GM04503 (cell line): Measurements from ENCODE around the gene ZNF672.

Experiments
- DNase-seq: peaks from one replicate; pipeline ENCODE4 v3.0.0-alpha.2; 2012; ENCODE audit warnings: low read depth

Gene ZNF672

DNA sequence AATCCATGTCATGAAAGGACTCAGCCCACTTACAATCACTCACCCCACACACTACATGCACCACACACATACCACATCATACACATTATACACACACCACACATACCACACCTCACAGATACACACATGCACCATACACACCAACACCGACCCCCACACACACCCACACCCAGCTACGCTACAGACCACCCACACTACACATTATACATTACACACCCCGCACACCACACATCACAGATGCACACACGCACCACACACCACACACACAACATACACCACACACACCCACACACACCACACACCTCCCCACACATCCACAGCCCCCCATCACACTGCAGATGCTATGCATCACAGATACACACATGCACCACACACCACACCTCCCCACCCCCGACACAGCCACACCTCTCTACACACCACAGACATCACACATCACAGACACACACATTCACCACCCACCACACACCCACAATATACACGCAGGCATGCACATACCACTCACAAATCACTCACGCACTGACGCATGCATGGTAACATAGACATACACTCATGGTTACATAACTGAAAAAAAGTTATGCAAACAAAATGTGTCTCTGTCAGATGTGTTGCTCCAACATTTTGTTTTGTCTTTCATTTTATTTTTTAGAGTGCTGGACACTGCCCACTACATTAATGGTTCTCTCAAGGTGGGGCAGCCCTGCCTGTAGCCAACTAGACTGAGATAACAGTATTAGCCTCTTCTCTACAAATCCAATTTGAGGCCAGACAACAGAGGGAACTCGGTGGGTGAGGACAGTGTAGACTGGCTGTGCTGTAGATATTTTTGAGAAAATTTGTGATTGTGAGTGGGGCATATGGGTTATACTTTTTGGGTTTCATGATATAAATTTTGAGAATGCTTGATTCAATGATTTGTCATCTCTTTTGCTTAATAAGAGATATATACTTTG is 52.8 kb downstream of the ZNF672 start:
- DNase-seq: no peak

DNA sequence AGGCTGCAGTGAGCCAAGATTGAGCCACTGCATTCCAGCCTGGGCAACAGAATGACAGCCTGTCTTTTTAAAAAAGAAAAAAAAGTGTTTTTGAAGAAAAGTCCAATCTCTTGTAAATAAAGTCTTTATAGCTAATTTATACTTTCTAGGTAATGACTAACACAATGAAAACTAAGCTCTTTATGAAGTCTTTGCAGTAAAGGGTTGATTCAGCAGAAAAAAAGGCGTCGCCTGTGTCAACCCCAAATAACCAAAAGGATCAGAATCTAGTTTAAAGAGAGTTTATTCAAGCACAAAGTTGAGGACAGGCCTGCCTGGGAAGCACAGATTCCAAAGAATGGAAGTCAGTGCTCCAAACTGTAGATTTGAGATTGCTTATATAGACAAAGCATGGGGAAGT is 53.7 kb downstream of the ZNF672 start:
- DNase-seq: no peak

DNA sequence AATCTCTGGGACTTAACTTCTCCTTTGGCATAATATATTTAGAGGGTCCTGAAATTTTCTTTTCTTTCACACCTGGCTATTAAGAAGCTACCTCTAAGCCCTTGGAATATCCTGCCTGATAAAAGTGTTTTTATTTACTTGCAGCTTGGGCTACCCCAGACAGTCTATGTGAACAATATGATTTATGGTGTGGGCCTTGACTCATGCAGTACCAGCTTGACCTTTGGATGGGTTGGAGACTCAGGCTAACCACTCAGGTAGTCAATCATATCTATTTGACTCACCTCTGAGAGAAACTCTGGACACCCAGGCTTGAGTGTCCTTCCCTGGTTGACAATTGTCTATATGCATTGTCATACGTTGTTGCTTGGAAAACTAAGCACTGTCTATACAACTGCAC is 54.6 kb downstream of the ZNF672 start:
- no peak for DNase-seq

DNA sequence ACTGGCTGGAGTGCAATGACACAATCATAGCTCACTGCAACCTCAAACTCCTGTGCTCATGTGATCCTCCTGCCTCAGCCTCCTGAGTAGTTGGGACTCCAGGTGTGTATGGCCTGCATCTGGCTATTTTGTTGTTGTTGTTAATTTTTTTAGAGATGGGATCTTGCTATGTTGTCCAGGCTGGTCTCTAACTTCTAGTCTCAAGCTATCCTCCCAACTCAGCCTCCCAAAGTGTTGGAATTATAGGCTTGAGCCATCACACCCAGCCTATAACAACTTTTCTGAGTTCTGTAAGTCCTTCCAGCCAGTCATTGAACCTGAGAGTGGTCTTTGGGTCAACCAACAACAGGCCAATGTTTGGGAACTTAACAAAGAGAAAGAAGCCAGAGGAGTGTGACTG is 56.8 kb downstream of the ZNF672 start:
- no peak for DNase-seq

DNA sequence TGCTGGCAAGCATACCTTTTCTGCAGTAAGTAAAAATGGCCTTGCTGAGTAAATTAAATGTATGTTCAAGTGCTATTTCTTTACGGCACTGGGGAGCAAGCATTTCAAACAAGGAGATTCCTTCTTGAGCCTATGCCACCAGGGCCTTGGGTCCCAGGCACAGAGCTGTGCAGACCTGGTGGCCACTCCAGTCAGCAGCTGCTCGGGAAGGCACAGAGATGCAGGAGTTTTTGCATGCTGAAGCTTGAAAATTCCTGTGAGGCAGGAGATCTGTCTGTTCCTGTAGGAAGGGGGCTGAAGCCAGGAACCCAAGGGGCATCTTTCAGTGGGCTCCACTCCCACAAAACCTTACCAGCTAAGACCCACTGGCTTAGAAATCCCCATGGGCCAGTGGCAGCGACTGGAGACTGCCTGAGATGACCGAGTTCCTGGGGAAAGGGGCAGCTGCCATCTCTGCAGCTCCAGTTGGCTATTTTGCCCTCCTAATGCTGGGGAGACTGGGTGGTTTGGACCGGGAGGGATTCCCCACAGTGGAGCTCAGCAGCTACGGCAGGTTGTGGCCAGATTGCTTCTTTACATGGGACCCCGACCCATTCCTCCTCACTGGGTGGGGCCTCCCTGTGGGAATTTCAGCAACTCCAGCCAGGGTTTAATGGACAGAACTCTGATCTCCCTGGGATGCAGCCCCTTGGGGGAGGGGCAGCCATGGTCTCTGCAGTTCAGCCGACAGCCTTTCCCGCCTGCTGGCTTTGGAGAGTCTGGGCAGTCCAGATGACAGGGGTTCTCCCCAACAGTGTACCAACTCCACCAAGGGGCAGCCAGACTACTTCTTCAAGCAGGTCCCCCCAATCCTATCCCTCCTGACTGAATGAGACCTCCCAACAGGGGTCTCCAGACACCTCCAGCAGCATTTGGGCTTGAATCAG is 59.7 kb downstream of the ZNF672 start:
- DNase-seq: no peak
